ENCODE measurements around the gene ATP6V1B1.

Gene ATP6V1B1

GRCh38 chr2:70977605-70978205 is 42.0 kb downstream of the ATP6V1B1 start:
- no peak for DNase-seq

- DNase-seq: peak; percentile 78
Measured at GRCh38 chr2:70978341-70979179, 42.9 kb downstream of the ATP6V1B1 start, which contains the start of gene ANKRD53. TSS of gene ANKRD53 (plus strand) at chr2:70978630. CDS start at chr2:70978646, 16 bp downstream.

- DNase-seq: no peak
Measured at GRCh38 chr2:70979180-70979488, 43.4 kb downstream of the ATP6V1B1 start.

- DNase-seq: no peak
Measured at GRCh38 chr2:70979626-70980025, 43.9 kb downstream of the ATP6V1B1 start.

GRCh38 chr2:70981421-70981820 is 45.7 kb downstream of the ATP6V1B1 start:
- no peak for DNase-seq

GRCh38 chr2:70981866-70982810 is 46.4 kb downstream of the ATP6V1B1 start:
- no peak for DNase-seq

- DNase-seq: no peak
Measured at GRCh38 chr2:70982971-70983370, 47.3 kb downstream of the ATP6V1B1 start.

GRCh38 chr2:70983506-70984227 is 48.0 kb downstream of the ATP6V1B1 start:
- DNase-seq: no peak

GRCh38 chr2:70984228-70984575 is 48.5 kb downstream of the ATP6V1B1 start:
- no peak for DNase-seq

GRCh38 chr2:70984576-70985282 is 49.0 kb downstream of the ATP6V1B1 start:
- DNase-seq: peak; percentile 52

GRCh38 chr2:70985283-70985688 is 49.6 kb downstream of the ATP6V1B1 start:
- no peak for DNase-seq

- DNase-seq: no peak
Measured at GRCh38 chr2:70985956-70986355, 50.3 kb downstream of the ATP6V1B1 start.

GRCh38 chr2:70986499-70987189 is 50.9 kb downstream of the ATP6V1B1 start:
- DNase-seq: no peak

GRCh38 chr2:70987386-70987785 is 51.7 kb downstream of the ATP6V1B1 start:
- DNase-seq: no peak

- no peak for DNase-seq
Measured at GRCh38 chr2:70988151-70988550, 52.5 kb downstream of the ATP6V1B1 start.

GRCh38 chr2:70988726-70989648 is 53.3 kb downstream of the ATP6V1B1 start:
- no peak for DNase-seq

GRCh38 chr2:70990216-70990615 is 54.5 kb downstream of the ATP6V1B1 start:
- DNase-seq: no peak

- DNase-seq: no peak
Measured at GRCh38 chr2:70991142-70991541, 55.4 kb downstream of the ATP6V1B1 start.

- DNase-seq: no peak
Measured at GRCh38 chr2:70991742-70992141, 56.0 kb downstream of the ATP6V1B1 start.

All from femur (tissue), 1 donor.